ENCODE measurements around the gene EIF2S3B. TPM values are rescaled to one million over a fixed set of nuclear protein-coding genes. Genes with fewer than 3 reads are reported as not detected.

Gene EIF2S3B
- polyA plus RNA-seq, 1 experiment: 1.5 TPM

DNA sequence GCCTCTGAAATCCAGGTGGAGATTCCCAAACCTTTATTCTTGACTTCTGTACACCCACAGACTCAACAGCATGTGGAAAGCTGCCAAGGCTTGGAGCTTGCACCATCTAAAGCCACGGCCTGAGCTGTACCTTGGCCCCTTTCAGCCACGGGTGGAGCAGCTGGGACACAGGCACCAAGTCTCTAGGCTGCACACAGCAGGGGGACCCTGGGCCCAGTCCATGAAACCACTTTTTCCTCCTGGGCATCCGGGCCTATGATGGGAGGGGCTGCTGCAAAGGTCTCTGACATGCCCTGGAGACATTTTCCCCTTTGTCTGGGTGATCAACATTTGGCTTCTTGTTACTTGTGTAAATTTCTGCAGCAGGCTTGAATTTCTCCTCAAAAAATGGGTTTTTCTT lies 32.0 kb downstream of the EIF2S3B start:
- POLR2A ChIA-PET: no interaction called here
- TF ChIP-seq, protein P1, sequence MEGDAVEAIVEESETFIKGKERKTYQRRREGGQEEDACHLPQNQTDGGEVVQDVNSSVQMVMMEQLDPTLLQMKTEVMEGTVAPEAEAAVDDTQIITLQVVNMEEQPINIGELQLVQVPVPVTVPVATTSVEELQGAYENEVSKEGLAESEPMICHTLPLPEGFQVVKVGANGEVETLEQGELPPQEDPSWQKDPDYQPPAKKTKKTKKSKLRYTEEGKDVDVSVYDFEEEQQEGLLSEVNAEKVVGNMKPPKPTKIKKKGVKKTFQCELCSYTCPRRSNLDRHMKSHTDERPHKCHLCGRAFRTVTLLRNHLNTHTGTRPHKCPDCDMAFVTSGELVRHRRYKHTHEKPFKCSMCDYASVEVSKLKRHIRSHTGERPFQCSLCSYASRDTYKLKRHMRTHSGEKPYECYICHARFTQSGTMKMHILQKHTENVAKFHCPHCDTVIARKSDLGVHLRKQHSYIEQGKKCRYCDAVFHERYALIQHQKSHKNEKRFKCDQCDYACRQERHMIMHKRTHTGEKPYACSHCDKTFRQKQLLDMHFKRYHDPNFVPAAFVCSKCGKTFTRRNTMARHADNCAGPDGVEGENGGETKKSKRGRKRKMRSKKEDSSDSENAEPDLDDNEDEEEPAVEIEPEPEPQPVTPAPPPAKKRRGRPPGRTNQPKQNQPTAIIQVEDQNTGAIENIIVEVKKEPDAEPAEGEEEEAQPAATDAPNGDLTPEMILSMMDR (IDR thresholded peaks at IDR 0.05; ENCODE audit: low read depth, low read length): no peak
- no peak overlapping the region for H3K4me3 ChIP-seq (ENCODE audit: low read depth, low read length)
- DNase-seq (ENCODE audit: low read depth, low spot score): no peak
- H3K27me3 ChIP-seq (ENCODE audit: control insufficient read depth, insufficient read depth, low read length): no peaks in the 10 kb centered on the region
- CTCF ChIA-PET: no interaction called here
- H3K27ac ChIP-seq (ENCODE audit: low read depth, low read length): no peak overlapping the region
- no peaks in the 10 kb centered on the region for H3K9me3 ChIP-seq (ENCODE audit: control insufficient read depth, insufficient read depth, low read length)

DNA sequence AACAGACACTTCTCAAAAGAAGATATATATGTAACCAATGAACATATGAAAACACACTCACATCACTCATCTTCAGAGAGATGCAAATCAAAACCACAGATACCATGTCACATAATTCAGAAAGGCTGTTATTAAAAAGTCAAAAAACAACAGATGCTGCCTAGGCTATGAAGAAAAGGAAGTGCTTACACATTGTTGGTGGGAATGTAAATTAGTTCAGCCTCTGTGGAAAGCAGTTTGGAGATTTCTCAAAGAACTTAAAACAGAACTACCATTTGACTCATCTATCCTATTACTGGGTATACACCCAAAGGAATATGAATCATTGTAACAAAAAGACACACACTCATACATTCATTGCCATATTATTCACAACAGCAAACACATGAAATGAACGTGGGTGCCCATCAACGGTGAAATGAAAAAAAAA lies 35.1 kb downstream of the EIF2S3B start:
- Histone ChIP-seq H3K27me3 (ENCODE audit: control insufficient read depth, insufficient read depth, low read length) (no peaks in the 10 kb centered on the region), H3K9me3 (ENCODE audit: control insufficient read depth, insufficient read depth, low read length) (no peaks in the 10 kb centered on the region), H3K4me3 (ENCODE audit: low read depth, low read length) (no peak overlapping the region), H3K27ac (ENCODE audit: low read depth, low read length) (no peak overlapping the region)
- no peak for DNase-seq (ENCODE audit: low read depth, low spot score)
- POLR2A ChIA-PET: no interaction called here
- CTCF ChIA-PET: no interaction called here
- TF ChIP-seq, protein P1 (IDR thresholded peaks at IDR 0.05; ENCODE audit: low read depth, low read length): no peak

DNA sequence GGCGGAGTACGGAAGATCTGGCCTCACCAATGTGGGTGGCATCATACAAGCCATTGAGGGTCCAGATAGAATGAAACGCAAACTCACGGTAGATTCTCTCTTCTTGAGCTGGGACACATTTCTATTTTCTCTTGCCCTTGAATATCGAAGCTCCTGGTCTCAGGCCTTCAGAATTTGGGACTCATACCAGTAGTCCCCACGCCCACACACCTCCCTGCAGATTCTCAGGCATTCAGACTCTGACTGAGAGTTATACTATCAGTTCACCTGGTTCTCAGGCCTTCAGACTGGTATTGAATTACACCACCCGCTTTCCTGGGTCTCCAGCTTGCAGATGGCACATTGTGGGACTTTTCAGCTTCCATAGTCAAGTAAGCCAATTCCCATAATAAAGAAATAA lies 37.8 kb downstream of the EIF2S3B start:
- no peaks in the 10 kb centered on the region for H3K9me3 ChIP-seq (ENCODE audit: control insufficient read depth, insufficient read depth, low read length)
- CTCF ChIA-PET: no interaction called here
- TF ChIP-seq, protein P1 (IDR thresholded peaks at IDR 0.05; ENCODE audit: low read depth, low read length): no peak
- no peaks in the 10 kb centered on the region for H3K27me3 ChIP-seq (ENCODE audit: control insufficient read depth, insufficient read depth, low read length)
- no peak overlapping the region for H3K4me3 ChIP-seq (ENCODE audit: low read depth, low read length)
- POLR2A ChIA-PET: no interaction called here
- H3K27ac ChIP-seq (ENCODE audit: low read depth, low read length): no peak overlapping the region
- no peak for DNase-seq (ENCODE audit: low read depth, low spot score)

DNA sequence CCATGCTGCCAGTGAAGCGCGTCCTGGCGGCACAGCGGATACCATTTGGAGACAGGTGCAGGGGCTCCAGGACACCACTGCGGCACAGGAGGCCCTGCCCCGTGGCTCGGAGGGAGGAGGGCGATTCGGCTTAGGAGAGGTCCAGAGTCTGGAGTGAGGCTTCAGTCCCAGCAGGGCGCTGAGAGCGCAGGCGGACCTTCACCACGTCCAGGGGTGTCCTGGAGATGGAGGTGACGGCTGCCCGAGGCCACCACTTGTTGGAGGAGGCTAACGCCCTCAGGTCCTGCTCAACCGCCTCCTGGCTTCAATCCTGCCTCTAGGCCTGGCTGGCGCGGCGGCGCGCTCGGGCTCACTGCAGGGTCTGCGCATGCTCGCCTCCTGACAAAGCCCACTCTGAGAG lies 45.7 kb downstream of the EIF2S3B start:
- TF ChIP-seq, protein P1 (IDR thresholded peaks at IDR 0.05; ENCODE audit: low read depth, low read length): no peak
- POLR2A ChIA-PET: no interaction called here
- no peak overlapping the region for H3K27ac ChIP-seq (ENCODE audit: low read depth, low read length)
- DNase-seq (ENCODE audit: low read depth, low spot score): no peak
- H3K9me3 ChIP-seq (ENCODE audit: control insufficient read depth, insufficient read depth, low read length): no peaks in the 10 kb centered on the region; the same call in 1 of the 2 replicates
- no peak overlapping the region for H3K4me3 ChIP-seq (ENCODE audit: low read depth, low read length)
- H3K27me3 ChIP-seq (ENCODE audit: control insufficient read depth, insufficient read depth, low read length): no peaks in the 10 kb centered on the region
- CTCF ChIA-PET: no interaction called here

DNA sequence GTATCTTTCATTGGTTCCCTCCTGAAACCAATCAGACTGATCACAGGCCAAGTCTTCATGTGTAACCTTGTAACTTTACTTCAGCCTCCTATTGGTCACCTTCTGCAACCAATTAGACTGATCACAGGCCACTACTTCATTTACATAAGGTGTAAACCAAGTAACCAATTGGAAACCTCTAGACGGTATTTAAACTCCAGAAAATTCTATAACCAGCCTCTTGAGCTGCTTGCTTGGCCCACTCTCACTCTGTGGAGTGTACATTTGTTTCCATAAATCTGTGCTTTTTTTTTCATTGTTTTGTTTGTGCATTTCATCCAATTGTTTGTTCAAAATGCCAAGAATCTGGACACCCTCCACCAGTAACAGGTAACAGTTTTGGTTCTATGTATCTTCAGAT lies 47.5 kb downstream of the EIF2S3B start:
- DNase-seq (ENCODE audit: low read depth, low spot score): no peak
- ChIA-PET POLR2A (no interaction called here), CTCF (interaction anchor here (1.6 kb wide), 1 partner anchor 9 kb away, joined by 5 read pairs; no protein-coding TSS in a partner anchor)
- Histone ChIP-seq H3K27me3 (ENCODE audit: control insufficient read depth, insufficient read depth, low read length) (no peaks in the 10 kb centered on the region), H3K9me3 (ENCODE audit: control insufficient read depth, insufficient read depth, low read length) (no peaks in the 10 kb centered on the region; the same call in 1 of the 2 replicates), H3K27ac (ENCODE audit: low read depth, low read length) (no peak overlapping the region), H3K4me3 (ENCODE audit: low read depth, low read length) (no peak overlapping the region)
- TF ChIP-seq, protein P1 (IDR thresholded peaks at IDR 0.05; ENCODE audit: low read depth, low read length): no peak
